GM12874 (cell line): ENCODE data around the gene C4BPA.

ENCODE experiments used
- CTCF ChIP-seq: IDR thresholded peaks from 2 replicates; pipeline ENCODE4 v1.5.1; 2011; ENCODE audit warnings: low read depth, mild to moderate bottlenecking, control low read depth, low read length, moderate library complexity; ENCODE audit not compliant: insufficient read depth

Gene C4BPA

GRCh38 chr1:207070811-207071210, 33.2 kb upstream of the C4BPA start:
- TF ChIP-seq CTCF: no peak

GRCh38 chr1:207071426-207071825, 32.6 kb upstream of the C4BPA start:
- TF ChIP-seq CTCF: no peak

GRCh38 chr1:207072233-207072632, 31.8 kb upstream of the C4BPA start:
- TF ChIP-seq CTCF: no peak

GRCh38 chr1:207073906-207074820, 29.9 kb upstream of the C4BPA start:
- no peak for TF ChIP-seq CTCF

GRCh38 chr1:207076181-207076955, 27.7 kb upstream of the C4BPA start:
- TF ChIP-seq CTCF: no peak

- TF ChIP-seq CTCF: no peak
Measured at GRCh38 chr1:207077012-207077411, 27.0 kb upstream of the C4BPA start.
